ACC112 (cell line): ENCODE results near the gene VPS18.
"Not testable (repeated sequence)": the region's sequence is repeated elsewhere in the genome, so short reads cannot be mapped to it uniquely, and the experiment has no call there.

Experiments
- H2AFZ ChIP-seq: fragments of 200-600 bp; sonication (generic); one replicate; pipeline ENCODE4 v1.6.0; 2017; ENCODE audit warnings: antibody characterized with exemption, low read length; ENCODE audit not compliant: unreplicated experiment
- H3K27ac ChIP-seq: fragments of 200-600 bp; sonication (generic); 2 replicates; pipeline ENCODE4 v1.5.1; 2014; ENCODE audit warnings: low read depth, mild to moderate bottlenecking, antibody characterized with exemption, low read length, moderate library complexity
- H3K27me3 ChIP-seq: fragments of 200-600 bp; sonication (generic); 2 replicates; pipeline ENCODE4 v1.6.1; 2014; ENCODE audit warnings: mild to moderate bottlenecking, antibody characterized with exemption, low read length, moderate library complexity, mixed read lengths; ENCODE audit not compliant: insufficient read depth
- H3K36me3 ChIP-seq: fragments of 200-600 bp; sonication (generic); 2 replicates; pipeline ENCODE4 v1.6.1; 2016; ENCODE audit warnings: mild to moderate bottlenecking, antibody characterized with exemption, low read length, moderate library complexity, mixed read lengths; ENCODE audit not compliant: insufficient read depth
- H3K4me1 ChIP-seq: fragments of 200-600 bp; sonication (generic); one replicate; pipeline ENCODE4 v1.6.1; 2016; ENCODE audit warnings: low read length, mixed read lengths; ENCODE audit not compliant: insufficient read depth, unreplicated experiment, control insufficient read depth
- H3K4me3 ChIP-seq: fragments of 200-600 bp; sonication (generic); 2 replicates; pipeline ENCODE4 v1.5.1; 2014; ENCODE audit warnings: mild to moderate bottlenecking, low read depth, low read length
- H3K79me2 ChIP-seq: fragments of 200-600 bp; sonication (generic); one replicate; pipeline ENCODE4 v1.6.0; 2016; ENCODE audit warnings: low read length; ENCODE audit not compliant: control insufficient read depth, unreplicated experiment, insufficient read depth

Gene VPS18

DNA sequence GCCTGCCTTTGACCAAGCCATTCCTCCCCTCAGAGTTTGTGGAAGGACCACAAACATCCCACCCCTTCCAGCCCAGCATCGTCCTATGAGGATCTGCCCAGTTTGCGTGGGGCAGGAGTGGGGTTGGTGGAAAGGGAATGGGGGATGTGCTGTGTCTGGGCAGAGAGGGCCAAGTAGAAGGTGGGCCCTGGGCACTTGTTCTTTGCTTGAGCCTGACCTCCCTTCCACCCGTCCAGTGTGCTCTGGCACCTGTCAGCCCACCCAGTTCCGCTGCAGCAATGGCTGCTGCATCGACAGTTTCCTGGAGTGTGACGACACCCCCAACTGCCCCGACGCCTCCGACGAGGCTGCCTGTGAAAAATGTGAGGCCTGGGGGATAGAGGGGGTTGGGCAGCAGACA is 40.1 kb upstream of the VPS18 start:
- Histone ChIP-seq H3K27ac (no peak overlapping the region), H3K27me3 (no peaks in the 10 kb centered on the region), H3K79me2 (no peaks in the 10 kb centered on the region), H3K4me3 (no peak overlapping the region), H3K4me1 (no peaks in the 10 kb centered on the region), H3K36me3 (no peaks in the 10 kb centered on the region), H2AFZ (no peak overlapping the region)

DNA sequence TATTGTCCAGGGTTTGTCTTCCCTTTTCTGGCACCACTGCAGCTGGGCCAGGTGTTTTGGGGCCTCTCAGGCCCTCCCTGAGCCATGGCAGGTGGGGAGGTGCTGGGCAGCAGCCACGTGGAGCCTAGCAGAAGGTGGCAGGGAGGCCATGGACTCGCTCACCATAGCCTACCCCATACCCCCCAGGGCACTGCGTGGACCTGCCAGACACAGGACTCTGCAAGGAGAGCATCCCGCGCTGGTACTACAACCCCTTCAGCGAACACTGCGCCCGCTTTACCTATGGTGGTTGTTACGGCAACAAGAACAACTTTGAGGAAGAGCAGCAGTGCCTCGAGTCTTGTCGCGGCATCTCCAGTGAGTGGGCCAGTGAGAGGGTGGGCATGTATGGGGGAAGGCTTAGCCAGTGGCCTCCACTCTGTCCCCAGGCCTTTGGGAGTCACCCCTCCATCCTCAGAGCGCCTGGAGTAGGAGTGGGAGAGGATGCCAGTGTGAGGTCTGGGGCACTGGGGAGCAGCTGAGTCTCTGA is 38.5 kb upstream of the VPS18 start:
- H3K4me1 ChIP-seq = no peaks in the 10 kb centered on the region
- no peak overlapping the region for H3K27ac ChIP-seq
- no peak overlapping the region for H2AFZ ChIP-seq
- no peaks in the 10 kb centered on the region for H3K79me2 ChIP-seq
- H3K27me3 ChIP-seq = no peaks in the 10 kb centered on the region
- H3K36me3 ChIP-seq = no peaks in the 10 kb centered on the region
- H3K4me3 ChIP-seq = no peak overlapping the region

DNA sequence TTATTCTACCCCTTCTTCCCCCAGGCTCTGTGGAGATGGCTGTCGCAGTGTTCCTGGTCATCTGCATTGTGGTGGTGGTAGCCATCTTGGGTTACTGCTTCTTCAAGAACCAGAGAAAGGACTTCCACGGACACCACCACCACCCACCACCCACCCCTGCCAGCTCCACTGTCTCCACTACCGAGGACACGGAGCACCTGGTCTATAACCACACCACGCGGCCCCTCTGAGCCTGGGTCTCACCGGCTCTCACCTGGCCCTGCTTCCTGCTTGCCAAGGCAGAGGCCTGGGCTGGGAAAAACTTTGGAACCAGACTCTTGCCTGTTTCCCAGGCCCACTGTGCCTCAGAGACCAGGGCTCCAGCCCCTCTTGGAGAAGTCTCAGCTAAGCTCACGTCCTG is 37.5 kb upstream of the VPS18 start:
- Histone ChIP-seq H3K27ac (no peak overlapping the region), H3K36me3 (no peaks in the 10 kb centered on the region), H2AFZ (no peak overlapping the region), H3K79me2 (no peaks in the 10 kb centered on the region), H3K4me3 (no peak overlapping the region), H3K27me3 (no peaks in the 10 kb centered on the region), H3K4me1 (no peaks in the 10 kb centered on the region)

DNA sequence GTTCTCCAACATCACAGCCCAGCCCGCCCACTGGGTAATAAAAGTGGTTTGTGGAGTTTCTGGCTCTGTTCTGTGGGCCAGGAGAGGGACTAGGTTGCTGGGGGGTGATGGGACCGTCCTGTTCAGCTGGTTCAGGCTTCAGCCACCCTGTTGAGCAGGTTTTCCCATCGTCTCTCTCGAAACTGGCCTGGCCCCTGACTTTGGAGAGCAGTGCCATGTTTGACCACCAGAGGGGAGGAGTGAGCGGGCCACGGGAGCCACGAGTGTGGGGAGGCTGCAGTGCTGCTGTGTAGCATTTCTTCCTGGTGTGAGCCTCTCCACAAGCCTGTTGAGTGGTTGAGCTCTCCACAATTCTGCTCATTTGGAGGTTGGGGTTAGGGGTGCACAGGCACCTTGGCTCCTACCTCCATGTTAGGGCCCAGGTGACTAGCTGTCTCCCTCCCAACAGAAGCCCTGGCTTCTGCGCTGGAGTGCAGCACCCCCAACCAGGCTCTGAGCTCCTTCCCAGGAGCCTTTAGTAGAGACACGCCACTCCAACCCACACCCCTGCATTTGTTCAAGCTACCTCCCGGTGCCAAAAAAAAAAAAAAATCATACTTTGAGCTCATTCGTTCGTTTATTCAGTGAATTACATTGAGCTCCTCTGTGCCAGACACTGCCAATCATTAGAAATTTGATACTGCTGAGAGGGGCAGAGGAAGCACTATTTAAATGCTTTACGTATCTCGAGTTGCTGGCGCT is 36.5 kb upstream of the VPS18 start:
- Histone ChIP-seq H3K27me3 (no peaks in the 10 kb centered on the region), H3K36me3 (no peaks in the 10 kb centered on the region), H3K27ac (no peak overlapping the region), H2AFZ (peak overlapping the region; percentile 14), H3K79me2 (no peaks in the 10 kb centered on the region), H3K4me1 (no peaks in the 10 kb centered on the region), H3K4me3 (no peak overlapping the region)

DNA sequence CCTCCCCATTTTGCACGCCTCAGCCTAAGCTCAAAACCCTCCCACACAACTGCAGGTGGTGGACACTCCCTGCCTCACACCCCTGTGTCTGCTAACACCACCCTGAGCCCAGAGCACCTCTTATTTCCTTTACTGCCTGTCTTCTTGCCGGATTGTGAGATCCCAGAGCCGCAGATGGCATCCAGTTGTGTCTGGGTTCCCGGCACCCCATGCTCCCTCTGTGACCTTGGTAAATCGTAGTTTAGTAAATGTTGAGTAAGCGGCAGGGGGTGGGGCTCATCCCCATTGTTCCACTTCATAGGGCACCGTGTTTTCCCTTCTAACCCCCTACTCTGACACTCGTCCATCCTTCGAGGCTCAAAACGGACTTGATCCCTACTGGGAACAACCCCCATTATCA is 35.5 kb upstream of the VPS18 start:
- H3K36me3 ChIP-seq = no peaks in the 10 kb centered on the region

DNA sequence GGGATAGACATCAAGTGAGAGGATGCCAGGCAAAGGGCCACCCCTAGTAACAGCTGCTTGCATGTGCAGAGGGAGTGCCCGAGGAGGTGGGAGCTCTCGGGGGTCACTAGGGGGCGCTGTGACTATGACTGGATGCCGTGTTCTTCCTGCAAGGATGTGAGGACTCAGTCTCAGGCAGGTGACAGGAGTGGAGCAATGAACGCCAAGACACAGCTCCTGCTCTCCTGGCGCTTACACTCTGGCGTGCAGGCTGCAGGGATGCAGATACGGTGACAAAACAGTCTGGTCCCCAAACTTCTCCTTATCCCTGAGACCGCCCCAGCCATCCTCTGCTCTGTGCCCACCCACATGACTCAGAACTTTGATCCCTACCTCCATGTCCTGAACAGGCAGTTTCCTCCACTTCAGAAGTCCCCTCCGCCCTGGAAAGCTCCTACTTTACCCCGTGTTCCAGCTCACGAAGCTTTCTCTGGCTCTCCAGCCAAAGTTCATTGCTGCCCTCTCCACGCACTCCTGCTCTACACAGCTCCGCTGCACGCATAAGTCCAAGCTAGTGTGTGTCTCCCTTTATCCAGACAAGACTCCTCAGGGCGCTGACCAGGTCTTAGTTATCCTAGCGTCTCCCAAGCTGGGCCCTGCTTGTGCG is 34.9 kb upstream of the VPS18 start:
- Histone ChIP-seq H2AFZ (no peak overlapping the region), H3K36me3 (no peaks in the 10 kb centered on the region), H3K27ac (no peak overlapping the region), H3K79me2 (no peaks in the 10 kb centered on the region), H3K27me3 (no peaks in the 10 kb centered on the region), H3K4me1 (no peaks in the 10 kb centered on the region), H3K4me3 (no peak overlapping the region)

More for the DNA sequence above, 35.5 kb upstream of the VPS18 start:
- H3K4me1 ChIP-seq = no peaks in the 10 kb centered on the region
- H3K79me2 ChIP-seq = no peaks in the 10 kb centered on the region
- no peak overlapping the region for H3K4me3 ChIP-seq
- H2AFZ ChIP-seq = no peak overlapping the region
- no peaks in the 10 kb centered on the region for H3K27me3 ChIP-seq
- H3K27ac ChIP-seq = no peak overlapping the region

DNA sequence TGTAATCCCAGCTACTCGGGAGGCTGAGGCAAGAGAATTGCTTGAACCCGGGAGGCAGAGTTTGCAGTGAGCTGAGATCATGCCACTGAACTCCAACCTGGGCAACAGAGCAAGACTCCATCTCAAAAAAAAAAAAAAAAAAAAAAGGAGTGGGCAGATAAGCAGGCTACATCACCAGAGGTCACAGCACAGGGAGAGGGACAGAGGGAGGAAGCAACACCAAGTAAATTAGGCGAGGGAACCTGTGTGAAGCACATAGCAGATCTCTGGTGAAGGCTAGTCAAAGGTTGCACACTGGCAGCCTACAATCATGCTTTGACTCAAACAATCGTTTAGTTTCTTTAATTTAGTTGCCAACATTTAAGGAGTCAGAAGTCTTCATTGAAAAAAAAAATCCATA is 33.1 kb upstream of the VPS18 start:
- not testable (repeated sequence) for H3K4me3 ChIP-seq

DNA sequence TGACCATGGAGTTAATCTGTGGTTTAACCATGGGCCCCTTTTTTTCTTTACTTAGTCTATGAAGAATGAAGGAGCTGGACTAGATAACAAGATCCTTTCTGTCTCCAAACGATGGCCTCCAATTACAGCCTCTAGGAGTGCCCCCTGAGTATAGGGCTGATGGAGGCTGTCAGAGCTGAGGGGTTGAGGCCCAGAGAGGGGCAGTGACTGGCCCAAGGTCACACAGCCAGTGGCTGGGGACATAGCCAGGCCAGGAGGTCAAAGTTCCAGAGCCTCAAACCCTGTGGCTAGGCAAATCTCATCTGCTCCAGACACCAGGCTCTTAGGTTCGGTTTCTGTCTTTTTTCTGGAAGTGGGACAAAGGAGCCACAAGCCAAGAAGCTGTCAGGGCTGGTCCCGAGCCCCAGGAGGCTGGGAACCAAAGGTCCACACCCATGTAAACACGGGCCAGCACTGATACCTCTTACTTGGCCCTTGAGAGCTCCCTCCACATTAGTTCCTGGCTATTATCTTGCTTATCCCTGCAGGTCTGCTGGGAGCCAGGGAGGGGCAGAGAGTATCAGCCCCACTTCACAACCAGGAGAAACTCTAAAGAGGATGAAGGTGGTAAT is 30.5 kb upstream of the VPS18 start:
- H3K4me1 ChIP-seq = peaks cover 6% of the 10 kb centered on the region
- no peak overlapping the region for H3K4me3 ChIP-seq
- H3K27me3 ChIP-seq = no peaks in the 10 kb centered on the region
- no peaks in the 10 kb centered on the region for H3K79me2 ChIP-seq
- H3K27ac ChIP-seq = no peak overlapping the region
- no peak overlapping the region for H2AFZ ChIP-seq
- H3K36me3 ChIP-seq = no peaks in the 10 kb centered on the region

More for the DNA sequence above, 33.1 kb upstream of the VPS18 start:
- not testable (repeated sequence) for H3K27ac ChIP-seq, H3K4me1 ChIP-seq, H3K79me2 ChIP-seq, H2AFZ ChIP-seq, H3K36me3 ChIP-seq, H3K27me3 ChIP-seq

DNA sequence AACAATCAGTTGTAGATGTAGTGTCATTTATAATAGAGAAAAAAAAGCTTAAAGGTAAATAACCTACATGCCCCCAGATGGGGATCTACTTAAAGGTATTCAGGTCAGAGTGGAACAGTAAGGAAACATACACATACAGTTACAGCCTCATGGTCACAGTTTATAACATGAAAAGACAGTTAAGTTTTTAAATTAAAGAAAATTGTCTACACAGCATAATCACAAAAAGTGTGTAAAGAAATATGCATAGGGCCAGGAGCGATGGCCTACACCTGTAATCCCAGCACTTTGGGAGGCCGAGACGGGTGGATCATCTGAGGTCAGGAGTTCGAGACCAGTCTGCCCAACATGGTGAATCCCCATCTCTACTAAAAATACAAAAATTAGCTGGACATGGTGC is 27.1 kb upstream of the VPS18 start:
- H3K4me1 ChIP-seq = peaks cover 6% of the 10 kb centered on the region
- no peak overlapping the region for H3K4me3 ChIP-seq
- no peaks in the 10 kb centered on the region for H3K79me2 ChIP-seq
- no peaks in the 10 kb centered on the region for H3K27me3 ChIP-seq
- no peak overlapping the region for H2AFZ ChIP-seq
- no peaks in the 10 kb centered on the region for H3K36me3 ChIP-seq
- no peak overlapping the region for H3K27ac ChIP-seq

DNA sequence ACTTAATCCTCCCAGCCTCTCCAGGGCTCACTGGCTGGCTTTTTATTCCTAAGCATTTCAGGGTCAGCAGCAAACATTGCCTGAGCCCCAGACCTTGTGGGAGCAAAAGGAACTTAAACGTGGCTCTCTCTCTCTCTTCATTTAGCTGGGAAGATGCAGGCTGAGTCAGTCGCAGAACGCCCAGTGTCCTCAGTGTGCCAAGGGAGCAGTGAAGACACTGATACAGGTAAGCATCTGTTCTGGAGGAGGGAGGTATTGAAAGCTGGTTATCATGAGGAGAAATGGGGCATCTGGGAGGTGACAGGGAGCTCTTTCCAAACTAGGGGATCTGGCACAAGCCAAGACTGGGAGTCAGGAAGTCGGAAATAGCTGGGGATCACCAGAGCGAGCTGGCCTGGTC is 24.6 kb upstream of the VPS18 start:
- no peak overlapping the region for H3K4me3 ChIP-seq
- 0 out of 2 replicates have a peak, but pooled peaks cover 8% of the 10 kb centered on the region for H3K27me3 ChIP-seq
- no peak overlapping the region for H2AFZ ChIP-seq
- H3K36me3 ChIP-seq = no peaks in the 10 kb centered on the region
- H3K79me2 ChIP-seq = no peaks in the 10 kb centered on the region
- peaks cover 6% of the 10 kb centered on the region for H3K4me1 ChIP-seq
- no peak overlapping the region for H3K27ac ChIP-seq
